ENCODE results near the gene CACNA2D3.

Gene CACNA2D3

GRCh38 chr3:54915976-54916375 is 793.6 kb downstream of the CACNA2D3 start:
- no peak for DNase-seq (ENCODE audit: low read depth, low spot score)

- no peak for DNase-seq (ENCODE audit: low read depth, low spot score)
Observed at GRCh38 chr3:54916732-54917131, 794.4 kb downstream of the CACNA2D3 start.

- no peak for DNase-seq (ENCODE audit: low read depth, low spot score)
Observed at GRCh38 chr3:54917174-54917573, 794.8 kb downstream of the CACNA2D3 start.

- no peak for DNase-seq (ENCODE audit: low read depth, low spot score)
Observed at GRCh38 chr3:54917862-54918261, 795.5 kb downstream of the CACNA2D3 start.

- no peak for DNase-seq (ENCODE audit: low read depth, low spot score)
Observed at GRCh38 chr3:54918516-54918915, 796.2 kb downstream of the CACNA2D3 start.

GRCh38 chr3:54928046-54928770 is 805.9 kb downstream of the CACNA2D3 start, which contains the start of gene LRTM1:
LRTM1 (minus strand) TSS chr3:54928059; CDS start chr3:54927911, 148 bp downstream.
- no peak for DNase-seq (ENCODE audit: low read depth, low spot score)

GRCh38 chr3:54931182-54931581 is 808.8 kb downstream of the CACNA2D3 start:
- DNase-seq (ENCODE audit: low read depth, low spot score): no peak

- no peak for DNase-seq (ENCODE audit: low read depth, low spot score)
Observed at GRCh38 chr3:54932606-54933005, 810.3 kb downstream of the CACNA2D3 start.

- no peak for DNase-seq (ENCODE audit: low read depth, low spot score)
Observed at GRCh38 chr3:54935869-54936268, 813.5 kb downstream of the CACNA2D3 start.

- no peak for DNase-seq (ENCODE audit: low read depth, low spot score)
Observed at GRCh38 chr3:54936561-54936960, 814.2 kb downstream of the CACNA2D3 start.

GRCh38 chr3:54939557-54940300 is 817.4 kb downstream of the CACNA2D3 start:
- no peak for DNase-seq (ENCODE audit: low read depth, low spot score)

GRCh38 chr3:54940971-54941370 is 818.6 kb downstream of the CACNA2D3 start:
- DNase-seq (ENCODE audit: low read depth, low spot score): no peak

GRCh38 chr3:54941690-54942362 is 819.5 kb downstream of the CACNA2D3 start:
- no peak for DNase-seq (ENCODE audit: low read depth, low spot score)

GRCh38 chr3:54949491-54950044 is 827.2 kb downstream of the CACNA2D3 start:
- DNase-seq (ENCODE audit: low read depth, low spot score): no peak

GRCh38 chr3:54950391-54951003 is 828.1 kb downstream of the CACNA2D3 start:
- no peak for DNase-seq (ENCODE audit: low read depth, low spot score)

- DNase-seq (ENCODE audit: low read depth, low spot score): no peak
Observed at GRCh38 chr3:54951405-54951804, 829.1 kb downstream of the CACNA2D3 start.

GRCh38 chr3:54954022-54954421 is 831.7 kb downstream of the CACNA2D3 start:
- no peak for DNase-seq (ENCODE audit: low read depth, low spot score)

- no peak for DNase-seq (ENCODE audit: low read depth, low spot score)
Observed at GRCh38 chr3:54954521-54954920, 832.2 kb downstream of the CACNA2D3 start.

GRCh38 chr3:54955496-54955895 is 833.1 kb downstream of the CACNA2D3 start:
- DNase-seq (ENCODE audit: low read depth, low spot score): no peak

- DNase-seq (ENCODE audit: low read depth, low spot score): no peak
Observed at GRCh38 chr3:54955941-54956340, 833.6 kb downstream of the CACNA2D3 start.

GRCh38 chr3:54957711-54958110 is 835.4 kb downstream of the CACNA2D3 start:
- DNase-seq (ENCODE audit: low read depth, low spot score): no peak

- no peak for DNase-seq (ENCODE audit: low read depth, low spot score)
Observed at GRCh38 chr3:54960082-54960481, 837.7 kb downstream of the CACNA2D3 start.

Measured in iPS DF 19.7 (cell line).